CD1c-positive myeloid dendritic cell (primary cell): Measurements from ENCODE around the gene ADAM15.

Source experiments
- DNase-seq: peaks from one replicate; pipeline ENCODE4 v3.0.0-alpha.2; 2016; ENCODE audit errors: extremely low spot score

ADAM15 gene

DNA sequence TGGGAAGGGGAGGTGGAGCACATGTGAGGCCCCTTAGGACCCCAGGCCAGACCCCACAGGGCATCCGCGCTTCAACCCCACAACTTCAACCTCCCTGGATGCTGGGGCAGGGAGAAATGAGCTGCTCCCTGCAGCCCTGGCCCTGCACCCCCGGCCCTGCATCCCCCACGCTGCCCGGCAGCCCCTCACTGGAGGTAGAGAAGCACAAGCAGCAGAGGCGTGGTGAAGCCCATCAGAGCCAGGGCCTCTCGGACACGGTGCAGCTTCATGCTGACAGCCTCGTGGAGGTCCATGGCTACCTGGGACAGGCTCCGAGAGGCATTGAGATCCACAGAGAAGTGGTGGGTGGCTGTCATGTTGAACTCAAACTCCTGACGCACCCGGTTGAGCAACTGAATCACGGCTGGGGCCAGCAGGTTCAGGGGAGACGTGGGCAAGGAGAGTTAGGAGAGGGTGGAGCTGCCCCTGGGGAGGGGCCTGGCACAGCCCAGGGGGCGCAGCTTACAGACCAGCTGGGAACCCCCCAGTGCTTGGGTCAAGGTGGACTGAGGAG, 20.8 kb upstream of the ADAM15 start:
- DNase-seq = no peak

DNA sequence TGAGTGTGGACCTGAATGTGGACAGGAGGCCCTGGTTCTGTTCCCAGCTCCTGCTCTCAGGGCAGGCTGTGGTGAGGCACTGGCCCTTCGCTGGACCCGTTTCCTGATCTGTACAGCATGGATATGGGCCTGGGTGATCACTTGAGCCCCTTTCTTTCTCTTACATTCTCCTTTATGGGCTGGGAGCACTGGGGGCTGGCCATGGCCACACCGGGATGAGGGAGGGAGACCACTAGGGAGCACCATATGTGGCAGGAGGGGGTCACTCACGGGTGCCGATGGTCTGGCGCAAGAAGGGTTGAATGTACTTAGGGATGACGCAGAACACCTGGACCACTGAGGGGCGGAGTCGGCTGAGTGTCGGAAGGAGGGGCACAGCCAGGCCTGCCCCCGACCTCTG, 20.2 kb upstream of the ADAM15 start:
- DNase-seq = no peak

GRCh38 chr1:155032886-155033285, 18.2 kb upstream of the ADAM15 start:
- DNase-seq = no peak

DNA sequence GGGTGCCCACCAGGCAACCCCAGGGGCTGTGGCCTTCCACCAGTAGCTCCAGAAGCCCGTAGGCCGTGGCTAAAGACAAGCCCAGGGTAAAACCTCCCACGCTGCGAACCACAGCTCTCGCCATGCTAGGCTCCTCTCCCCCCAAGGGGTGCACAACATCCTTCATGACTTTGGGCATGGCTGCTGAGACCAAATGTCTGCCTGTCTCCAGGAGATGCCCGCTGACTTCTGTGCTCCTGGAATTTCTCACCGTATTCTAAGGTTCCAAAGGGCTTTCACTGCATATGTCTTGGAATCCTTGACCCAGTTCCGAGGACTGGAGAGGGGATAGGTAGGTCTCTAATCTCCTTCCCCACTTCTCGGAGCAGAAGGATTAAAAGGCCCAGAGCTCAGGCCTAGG, 17.6 kb upstream of the ADAM15 start, which contains the start of the genes DCST1 and DCST2:
Gene DCST1, plus strand, starts transcription at position 301 of the 400 bp plus-strand sequence. CDS start 213 bp downstream, outside the sequence.
Gene DCST2, minus strand, starts transcription at position 258 of the 400 bp plus-strand sequence. Its CDS starts 80 bp downstream, at position 178.
- no peak for DNase-seq

DNA sequence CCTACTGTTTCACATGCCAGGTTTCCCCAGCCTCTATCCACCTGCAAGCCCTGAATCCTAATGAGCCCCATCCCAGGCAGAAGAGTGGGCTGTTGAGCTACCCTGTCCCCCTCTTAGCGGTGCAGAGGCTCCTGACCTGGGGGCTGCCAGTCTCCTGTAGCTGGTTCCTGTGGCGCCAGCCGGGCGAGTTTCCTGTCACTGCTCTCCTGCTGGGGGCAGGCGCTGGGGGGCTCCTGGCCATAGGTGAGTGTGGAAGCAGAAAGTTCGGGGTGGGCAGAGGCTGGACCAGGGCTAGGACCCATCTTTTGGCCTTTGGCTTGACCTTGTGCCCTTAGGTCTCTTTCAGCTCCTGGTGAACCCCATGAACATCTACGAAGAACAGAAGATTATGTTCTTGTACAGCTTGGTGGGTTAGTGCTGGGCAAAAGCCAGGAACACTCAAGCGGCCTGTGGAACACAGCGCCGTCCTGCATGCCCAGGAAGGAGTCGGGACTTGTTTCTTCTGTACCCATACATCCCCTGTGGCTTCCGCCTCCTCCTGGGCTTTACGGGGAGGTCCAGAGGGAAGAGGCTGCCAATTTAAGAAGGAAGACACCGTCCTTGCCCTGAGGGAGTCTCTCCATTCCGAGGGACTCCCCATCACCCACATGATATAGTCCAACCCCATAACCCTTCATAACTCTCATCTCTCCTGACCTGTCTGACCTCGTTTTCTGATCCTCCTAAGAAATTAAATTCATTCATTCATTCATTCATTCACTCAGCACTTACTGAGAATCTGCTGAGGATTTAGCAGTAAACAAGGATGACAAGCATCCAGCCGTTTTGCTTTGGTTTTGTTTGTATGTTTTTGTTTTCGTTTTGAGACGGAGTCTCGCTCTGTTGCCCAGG, 16.6 kb upstream of the ADAM15 start:
- no peak for DNase-seq

DNA sequence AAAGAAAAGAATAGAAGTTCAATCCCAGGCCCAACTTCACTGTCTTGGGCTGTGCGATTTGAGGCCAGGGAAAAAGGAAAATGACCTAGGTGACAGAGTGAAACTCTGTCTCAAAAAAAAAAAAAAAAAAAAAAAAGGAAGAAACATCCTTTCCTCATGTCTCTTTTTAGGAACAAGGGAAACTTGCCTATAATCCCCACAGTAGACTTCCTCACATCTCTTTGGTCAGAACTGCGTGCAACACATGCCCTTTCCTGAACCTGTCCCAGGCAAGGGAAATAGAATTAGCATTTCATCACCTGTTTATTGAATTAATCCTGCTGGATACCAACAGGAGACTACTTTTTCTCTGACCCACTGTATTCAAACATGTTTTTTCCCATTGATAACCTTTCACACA, 15.2 kb upstream of the ADAM15 start:
- peak; percentile 64 for DNase-seq

GRCh38 chr1:155037043-155037442, 14.1 kb upstream of the ADAM15 start:
- no peak for DNase-seq

DNA sequence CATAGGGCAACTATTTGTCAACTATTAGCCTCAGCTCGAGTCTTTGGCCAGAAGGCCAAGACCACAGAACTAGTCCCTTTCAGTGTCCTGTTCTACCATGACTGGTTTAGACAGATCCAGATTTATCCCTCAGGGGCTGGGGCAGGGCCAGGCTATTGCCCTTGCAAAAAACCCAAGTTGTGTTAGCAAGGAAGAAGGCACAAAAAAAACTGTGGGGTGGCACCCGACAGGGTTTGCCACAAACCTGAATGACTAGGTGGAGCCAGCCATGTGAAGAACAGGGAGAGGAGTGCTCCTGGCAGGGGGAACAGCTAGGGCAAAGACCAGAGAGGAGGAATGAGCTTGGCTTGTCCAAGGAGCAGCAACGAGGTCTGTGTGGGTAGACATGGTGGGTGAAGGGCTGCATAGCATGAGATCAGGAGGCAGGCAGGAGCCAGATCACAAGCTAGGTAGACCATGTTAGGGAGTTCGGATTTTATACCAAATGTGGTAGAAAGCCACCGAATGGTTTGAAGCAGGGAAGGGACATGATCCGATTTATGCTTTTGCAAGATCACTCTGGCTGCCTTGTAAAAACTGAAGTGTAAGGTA, 13.2 kb upstream of the ADAM15 start:
- no peak for DNase-seq

DNA sequence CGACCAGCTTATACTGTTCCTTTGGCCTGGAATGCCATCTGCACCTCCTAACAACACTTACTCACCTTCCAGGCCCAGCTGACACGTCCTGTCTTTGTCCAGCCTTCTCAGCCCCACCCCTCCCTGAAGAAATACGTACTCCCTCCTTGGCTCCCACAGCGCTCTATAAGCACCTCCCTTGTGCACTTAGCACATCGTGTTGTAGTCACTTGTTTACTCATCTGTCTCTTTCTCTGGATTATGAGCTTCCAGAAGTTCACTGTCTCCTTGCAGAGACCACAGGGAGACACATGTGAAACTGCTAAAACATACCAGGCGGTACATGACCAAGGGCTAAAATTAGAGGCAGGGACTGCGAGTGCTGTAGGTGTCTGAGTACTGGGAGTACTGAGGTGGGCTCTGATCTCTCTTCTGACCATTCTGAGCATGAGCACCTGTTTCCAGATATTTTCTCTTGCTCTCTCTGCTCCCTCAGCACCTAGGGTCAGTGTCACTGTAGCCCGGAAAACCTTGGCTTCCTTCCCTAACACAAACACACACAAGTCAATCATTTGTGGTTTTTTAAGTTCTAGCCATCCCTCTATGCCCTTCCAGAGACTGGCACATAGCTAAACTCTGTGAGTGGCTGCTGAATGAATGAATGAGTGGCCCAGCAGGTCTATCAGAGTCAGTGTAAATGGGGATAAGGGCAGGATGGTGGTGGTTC, 12.4 kb upstream of the ADAM15 start:
- DNase-seq = no peak

DNA sequence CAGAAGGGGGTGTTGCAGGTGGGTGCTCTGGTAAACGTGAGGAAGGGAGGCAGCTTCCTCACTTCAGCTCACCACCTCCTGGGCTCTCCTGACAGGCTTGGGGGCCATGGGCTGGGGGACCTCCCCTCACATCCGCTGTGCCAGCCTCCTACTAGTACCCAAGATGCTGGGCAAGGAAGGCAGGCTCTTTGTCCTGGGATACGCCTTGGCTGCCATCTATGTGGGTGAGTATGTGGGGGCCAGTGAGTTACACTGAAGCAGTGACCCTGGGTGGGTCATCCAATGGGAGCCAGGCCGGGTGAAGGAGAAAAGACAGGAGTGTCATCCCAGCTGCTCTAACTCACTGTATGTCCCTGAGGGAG, 11.8 kb upstream of the ADAM15 start:
- no peak for DNase-seq

DNA sequence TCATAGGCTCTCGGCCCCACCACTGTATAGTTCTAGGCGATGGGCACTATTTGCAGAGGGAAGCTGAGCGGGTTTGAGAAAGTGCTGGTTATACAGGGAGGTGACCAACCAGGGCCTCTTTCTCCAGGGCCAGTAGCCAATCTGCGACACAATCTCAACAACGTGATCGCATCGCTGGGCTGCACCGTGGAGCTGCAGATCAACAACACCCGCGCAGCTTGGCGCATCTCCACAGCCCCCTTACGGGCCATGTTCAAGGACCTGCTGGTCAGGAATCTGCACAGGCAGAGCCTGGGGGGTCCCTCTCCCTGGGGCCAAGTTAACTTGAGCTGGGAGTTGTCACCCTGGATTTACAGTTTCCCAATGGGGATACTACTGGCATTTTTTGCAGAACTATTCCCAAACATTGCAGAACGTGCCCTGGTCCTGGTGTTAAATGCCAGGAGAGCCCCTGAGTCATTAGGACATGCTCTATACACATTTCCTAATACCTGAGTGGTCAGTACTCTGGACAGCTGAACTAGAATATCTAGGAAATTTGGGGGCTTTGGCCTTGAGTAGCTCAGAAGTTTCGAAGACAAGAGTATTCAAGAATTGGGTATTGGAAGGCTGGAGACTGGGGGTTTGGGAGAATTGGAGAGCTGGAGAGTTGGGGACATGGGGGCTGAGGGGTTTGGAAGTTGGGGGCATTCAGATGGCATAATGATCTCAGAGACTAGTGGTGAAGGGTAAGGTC, 10.6 kb upstream of the ADAM15 start:
- no peak for DNase-seq

DNA sequence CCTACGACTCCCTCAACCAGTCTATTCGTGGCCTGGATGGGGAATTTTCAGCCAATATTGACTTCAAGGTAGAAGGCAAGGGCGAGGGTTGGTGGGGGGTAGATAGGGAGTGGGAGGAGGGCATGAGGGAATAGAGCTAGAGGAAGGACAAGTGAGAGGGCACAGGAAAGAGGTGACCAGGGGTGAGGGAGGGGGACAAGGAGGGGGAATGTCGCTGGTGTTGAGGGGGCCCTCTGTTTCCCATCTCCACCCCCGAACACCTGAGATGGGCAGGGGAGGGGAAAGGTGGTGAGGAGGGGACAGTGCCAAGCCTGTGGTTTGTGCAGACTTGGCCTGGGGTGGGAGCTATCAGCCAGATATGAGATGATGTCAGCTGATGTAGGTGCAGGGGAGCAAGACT, 8.3 kb upstream of the ADAM15 start:
- DNase-seq = no peak

- no peak for DNase-seq
Observed at GRCh38 chr1:155043301-155043702, 7.8 kb upstream of the ADAM15 start.

DNA sequence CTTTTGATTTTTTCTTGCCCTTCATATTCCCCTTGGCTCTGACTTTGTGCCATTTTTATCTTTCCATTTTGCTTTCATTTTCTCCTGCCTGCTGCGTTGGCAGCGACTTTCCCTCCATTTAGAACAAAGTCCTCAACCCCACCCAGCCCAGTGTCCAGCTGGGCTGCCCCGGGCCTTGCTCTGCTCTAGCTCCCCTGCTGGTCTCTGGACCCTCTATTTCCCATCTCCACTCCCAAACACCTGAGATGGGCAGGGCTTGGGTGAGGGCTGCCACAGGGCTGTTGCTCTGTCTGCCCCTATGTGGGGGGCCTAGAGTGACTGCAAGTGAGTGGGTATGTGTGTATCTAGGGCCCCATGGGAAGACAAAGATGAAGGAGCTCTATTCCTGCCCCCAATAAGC, 7.3 kb upstream of the ADAM15 start:
- no peak for DNase-seq

GRCh38 chr1:155044365-155044764, 6.8 kb upstream of the ADAM15 start:
- DNase-seq = no peak

GRCh38 chr1:155044812-155045657, 6.1 kb upstream of the ADAM15 start:
- DNase-seq = peak; percentile 85

- no peak for DNase-seq
Observed at GRCh38 chr1:155048449-155049334, 2.4 kb upstream of the ADAM15 start.

- DNase-seq = no peak
Observed at GRCh38 chr1:155049651-155050559, 1.2 kb upstream of the ADAM15 start.
